ENCODE data around the gene DNAJC13. TPM values are rescaled to one million over a fixed set of nuclear protein-coding genes. Genes with fewer than 3 reads are reported as not detected.

Gene DNAJC13
- total and polyA plus RNA-seq, 2 donors (not counting 3 experiments of a cell fraction or from before 2014, with no cell fraction given): 14.3 to 71.7 TPM

DNA sequence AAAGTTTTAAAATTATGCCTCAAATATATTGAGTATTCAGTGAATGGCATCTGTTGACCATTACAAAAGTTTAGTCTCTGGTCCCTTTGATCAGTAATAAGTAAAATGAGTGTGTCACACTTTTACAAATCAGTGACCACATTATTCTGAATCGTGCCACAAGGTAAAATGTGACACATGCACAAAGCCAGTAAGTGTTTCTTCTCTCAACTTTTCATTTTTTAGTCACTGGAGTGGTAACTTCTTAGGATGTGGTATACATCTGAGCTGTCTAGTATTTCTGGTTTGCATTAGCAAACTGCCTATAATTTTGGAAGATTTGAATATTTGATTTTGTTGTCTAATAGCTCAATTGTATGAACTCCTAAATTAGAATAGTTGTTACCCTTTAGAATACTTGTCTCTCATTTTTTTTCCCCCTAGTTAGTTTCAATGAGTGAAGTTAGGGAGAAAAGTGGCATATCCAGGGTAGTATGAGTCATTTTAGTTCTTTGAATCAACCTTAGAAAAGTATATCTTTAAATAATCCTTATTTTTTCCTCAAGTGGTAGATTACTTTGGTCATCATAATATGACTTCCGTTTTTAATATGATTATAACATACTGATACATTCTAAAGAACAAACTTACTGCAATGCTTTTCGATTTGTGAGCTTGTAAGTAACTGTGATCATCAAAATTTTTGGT is 18.1 kb downstream of the DNAJC13 start:
- peak overlapping the region in 1 of 3 experiments; percentile 5 for H3K4me3 ChIP-seq (replicated peaks in 1 of 3; ENCODE audit: insufficient read depth in 1 of 3, low read depth in 1 of 3, low read length in 3 of 3)
- peaks cover 21% of the 10 kb centered on the region for H3K4me1 ChIP-seq (ENCODE audit: control insufficient read depth, extremely low read depth, insufficient read depth, low read length)
- peaks cover 52% of the 10 kb centered on the region for H3K79me2 ChIP-seq (ENCODE audit: control insufficient read depth, insufficient read depth, low read length)
- no peak overlapping the region for H2AFZ ChIP-seq (ENCODE audit: low read depth, low read length)
- FAIRE-seq: no peak
- no peaks in the 10 kb centered on the region for H3K9me1 ChIP-seq (replicated peaks; ENCODE audit: control insufficient read depth, extremely low read depth, insufficient read depth, low read length)
- dilution Hi-C loops (cut with MboI; ENCODE audit: extremely low pct_ligation_motif_present, low sequenced_read_pairs): no loop called here
- no TSS peak for BruUV-seq (replicated peaks)
- ChIA-PET CTCF (interaction anchor here (0.5 to 0.9 kb wide), 2 partner anchors 28 to 31 kb away, joined by 3 read pairs; no protein-coding TSS in a partner anchor), POLR2A (no interaction called here)
- H3K9ac ChIP-seq (replicated peaks; ENCODE audit: extremely low read depth, insufficient read depth, low read length): no peak overlapping the region
- H3K27me3 ChIP-seq (ENCODE audit: control insufficient read depth in 2 of 2, insufficient read depth in 2 of 2, low read length in 2 of 2): no peaks in the 10 kb centered on the region
- intact Hi-C loops (cut with micrococcal nuclease): no loop called here
- H3K9me3 ChIP-seq (replicated peaks; ENCODE audit: control insufficient read depth, insufficient read depth, low read length): no peaks in the 10 kb centered on the region
- no peak for TF ChIP-seq POLR2A (IDR thresholded peaks at IDR 0.05; ENCODE audit: low read depth, low read length)
- no peak for TF ChIP-seq JUN (IDR thresholded peaks at IDR 0.05; ENCODE audit: borderline replicate concordance, insufficient read depth, insufficient read length, low read depth)
- TF ChIP-seq FOS (IDR thresholded peaks at IDR 0.05; ENCODE audit: borderline replicate concordance, insufficient read depth, low read length): peak; percentile 25
- DNase-seq (ENCODE audit: low read depth, low spot score): no peak
- H4K20me1 ChIP-seq (replicated peaks; ENCODE audit: control insufficient read depth, extremely low read depth, insufficient read depth, low read length): no peaks in the 10 kb centered on the region
- H3K36me3 ChIP-seq (ENCODE audit: control insufficient read depth in 2 of 2, extremely low read depth in 1 of 2, insufficient read depth in 2 of 2, low read length in 2 of 2): no peaks in the 10 kb centered on the region
- H3K4me2 ChIP-seq (ENCODE audit: insufficient read depth, low read length): peak overlapping the region; percentile 79
- no peak overlapping the region for H3K27ac ChIP-seq (ENCODE audit: insufficient read depth, low read depth, low read length)

DNA sequence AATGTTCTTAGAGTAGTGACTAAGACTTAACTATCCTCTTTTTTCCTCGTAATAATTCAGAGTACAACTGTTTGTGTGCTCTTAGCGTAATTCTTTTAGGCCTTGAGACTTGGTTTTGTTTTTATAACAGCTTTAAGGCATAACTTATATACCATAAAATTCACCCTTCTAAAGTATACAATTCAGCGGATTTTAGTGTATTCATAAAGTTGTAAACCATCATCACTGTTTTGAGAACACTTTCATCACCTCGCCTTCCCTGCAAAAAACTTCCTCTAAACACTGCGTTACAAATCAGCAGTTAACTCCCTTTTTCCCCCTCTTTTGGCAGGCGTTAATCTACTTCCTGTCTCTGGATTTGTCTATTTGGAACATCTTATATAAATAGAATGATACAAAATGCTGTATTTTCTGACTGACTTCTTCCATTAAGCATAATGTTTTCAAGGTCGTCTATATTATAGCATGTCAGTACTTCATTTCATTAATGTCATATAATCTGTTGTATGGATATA is 18.7 kb downstream of the DNAJC13 start:
- Histone ChIP-seq H4K20me1 (replicated peaks; ENCODE audit: control insufficient read depth, extremely low read depth, insufficient read depth, low read length) (no peaks in the 10 kb centered on the region), H3K4me1 (ENCODE audit: control insufficient read depth, extremely low read depth, insufficient read depth, low read length) (peaks cover 21% of the 10 kb centered on the region), H3K27ac (ENCODE audit: insufficient read depth, low read depth, low read length) (no peak overlapping the region), H3K9me3 (replicated peaks; ENCODE audit: control insufficient read depth, insufficient read depth, low read length) (no peaks in the 10 kb centered on the region), H3K9me1 (replicated peaks; ENCODE audit: control insufficient read depth, extremely low read depth, insufficient read depth, low read length) (no peaks in the 10 kb centered on the region), H3K27me3 (ENCODE audit: control insufficient read depth in 2 of 2, insufficient read depth in 2 of 2, low read length in 2 of 2) (no peaks in the 10 kb centered on the region), H3K9ac (replicated peaks; ENCODE audit: extremely low read depth, insufficient read depth, low read length) (no peak overlapping the region), H3K36me3 (ENCODE audit: control insufficient read depth in 2 of 2, extremely low read depth in 1 of 2, insufficient read depth in 2 of 2, low read length in 2 of 2) (no peaks in the 10 kb centered on the region), H3K79me2 (ENCODE audit: control insufficient read depth, insufficient read depth, low read length) (peaks cover 52% of the 10 kb centered on the region), H3K4me2 (ENCODE audit: insufficient read depth, low read length) (peak overlapping the region; percentile 79), H2AFZ (ENCODE audit: low read depth, low read length) (no peak overlapping the region), H3K4me3 (replicated peaks in 1 of 3; ENCODE audit: insufficient read depth in 1 of 3, low read depth in 1 of 3, low read length in 3 of 3) (no peak overlapping the region)
- dilution Hi-C loops (cut with MboI; ENCODE audit: extremely low pct_ligation_motif_present, low sequenced_read_pairs) (no loop called here), intact Hi-C loops (cut with micrococcal nuclease) (no loop called here)
- ChIA-PET POLR2A (no interaction called here), CTCF (interaction anchor here (0.5 to 0.9 kb wide), 2 partner anchors 27 to 31 kb away, joined by 3 read pairs; no protein-coding TSS in a partner anchor)
- peak; percentile 33 for TF ChIP-seq GATA2 (IDR thresholded peaks at IDR 0.05; ENCODE audit: insufficient read depth, insufficient read length, low read depth, low read length)
- TF ChIP-seq, protein P1, sequence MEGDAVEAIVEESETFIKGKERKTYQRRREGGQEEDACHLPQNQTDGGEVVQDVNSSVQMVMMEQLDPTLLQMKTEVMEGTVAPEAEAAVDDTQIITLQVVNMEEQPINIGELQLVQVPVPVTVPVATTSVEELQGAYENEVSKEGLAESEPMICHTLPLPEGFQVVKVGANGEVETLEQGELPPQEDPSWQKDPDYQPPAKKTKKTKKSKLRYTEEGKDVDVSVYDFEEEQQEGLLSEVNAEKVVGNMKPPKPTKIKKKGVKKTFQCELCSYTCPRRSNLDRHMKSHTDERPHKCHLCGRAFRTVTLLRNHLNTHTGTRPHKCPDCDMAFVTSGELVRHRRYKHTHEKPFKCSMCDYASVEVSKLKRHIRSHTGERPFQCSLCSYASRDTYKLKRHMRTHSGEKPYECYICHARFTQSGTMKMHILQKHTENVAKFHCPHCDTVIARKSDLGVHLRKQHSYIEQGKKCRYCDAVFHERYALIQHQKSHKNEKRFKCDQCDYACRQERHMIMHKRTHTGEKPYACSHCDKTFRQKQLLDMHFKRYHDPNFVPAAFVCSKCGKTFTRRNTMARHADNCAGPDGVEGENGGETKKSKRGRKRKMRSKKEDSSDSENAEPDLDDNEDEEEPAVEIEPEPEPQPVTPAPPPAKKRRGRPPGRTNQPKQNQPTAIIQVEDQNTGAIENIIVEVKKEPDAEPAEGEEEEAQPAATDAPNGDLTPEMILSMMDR (IDR thresholded peaks at IDR 0.05; ENCODE audit: extremely low read depth in 1 of 2, insufficient read depth in 1 of 2, low read depth in 1 of 2, low read length in 2 of 2): no peak
- DNase-seq (ENCODE audit: low read depth, low spot score) (peak; percentile 53), FAIRE-seq (no peak)
- BruUV-seq (replicated peaks): no TSS peak
